Kidney (tissue), 14 donors: ENCODE results near the gene MGA. TPM values are rescaled to one million over a fixed set of nuclear protein-coding genes. Genes with fewer than 3 reads are reported as not detected.

Experiments
- DNase-seq, 5 donors: peaks; one replicate each; pipeline ENCODE4 v3.0.0-alpha.2; 2013 to 2020
- FAIRE-seq: peaks from 2 replicates; lab custom pipeline; 2012; peaks lifted over from hg19 to GRCh38; lab: Jason Lieb, UNC
- H3K27ac ChIP-seq, 2 donors: one replicate each; pipeline ENCODE4 v1.7.0; 2013; ENCODE audit warnings: low read depth in 2 of 2, low read length in 2 of 2, inconsistent platforms in 1 of 2
- H3K27me3 ChIP-seq: one replicate; pipeline ENCODE4 v1.7.1; 2013; ENCODE audit warnings: low read length, inconsistent platforms; ENCODE audit not compliant: control insufficient read depth, insufficient read depth
- H3K36me3 ChIP-seq, 3 donors: one replicate each; pipeline versions ENCODE4 v1.7.0 to v1.7.1; 2013; ENCODE audit warnings: low read length in 3 of 3, control low read depth in 1 of 3, inconsistent platforms in 1 of 3; ENCODE audit not compliant: insufficient read depth in 3 of 3, control insufficient read depth in 2 of 3
- H3K4me1 ChIP-seq, 3 donors: one replicate each; pipeline versions ENCODE4 v1.7.0 to v1.7.1; 2013; ENCODE audit warnings: low read length in 3 of 3, inconsistent platforms in 1 of 3, low read depth in 1 of 3; ENCODE audit not compliant: control insufficient read depth in 2 of 3, insufficient read depth in 2 of 3
- H3K4me3 ChIP-seq, 3 donors: one replicate each; pipeline versions ENCODE4 v1.7.0 to v1.8.1; 2013; ENCODE audit warnings: low read length in 3 of 3, control low read depth in 1 of 3, inconsistent platforms in 1 of 3
- H3K9ac ChIP-seq, 3 donors: one replicate each; pipeline versions ENCODE4 v1.7.0 to v1.7.1; 2013; ENCODE audit warnings: low read length in 3 of 3, control low read depth in 1 of 3, inconsistent platforms in 1 of 3
- H3K9me3 ChIP-seq, 3 donors: one replicate each; pipeline versions ENCODE4 v1.7.0 to v1.7.1; 2013; ENCODE audit warnings: low read length in 3 of 3, control low read depth in 1 of 3, inconsistent platforms in 1 of 3; ENCODE audit not compliant: control insufficient read depth in 2 of 3, insufficient read depth in 1 of 3
- intact Hi-C: fragments of 100-400 bp; cut with DNase I; formaldehyde crosslinking; loops from one replicate; pipeline ENCODE4 v1.11.1; 2022
- polyA plus RNA-seq: library from polyadenylated mRNA; stranded (reverse); fragments of 350-450 nt; fragmentation: Illumina TruSeq; extraction: RNeasy Lipid Tissue Mini Kit (QIAGEN cat#74804); gene quantifications from one replicate; pipeline ENCODE4 v1.2.3, GENCODE V29; 2014; ENCODE audit warnings: low read depth, low replicate concordance; ENCODE audit not compliant: insufficient read depth
- total RNA-seq: library from RNA; stranded (reverse); fragmentation: NEBNext Ultra II Directional; extraction: Animal tissue kit (Norgen Biotek cat#: 25700); gene quantifications from one replicate; pipeline ENCODE4 v1.2.1, GENCODE V29; 2021
- TF ChIP-seq, protein P1 (sequence below): IDR thresholded peaks from 3 replicates; pipeline ENCODE4 v1.5.1; 2012; ENCODE audit warnings: mild to moderate bottlenecking, moderate library complexity, borderline replicate concordance; ENCODE audit not compliant: insufficient read depth; ENCODE audit errors: extremely low read depth
- donor health status: control.
- donor health status: control.
- donor health status: control.
- donor health status: control.
- donor health status: control.
- donor health status: DM: yes; HTN: yes; CAD: no.
- donor health status: Normal renal cell carcinoma (clear cell type).

The MGA gene
- total and polyA plus RNA-seq, 2 donors from 2014 or later = 1.9 to 40.1 TPM

DNA sequence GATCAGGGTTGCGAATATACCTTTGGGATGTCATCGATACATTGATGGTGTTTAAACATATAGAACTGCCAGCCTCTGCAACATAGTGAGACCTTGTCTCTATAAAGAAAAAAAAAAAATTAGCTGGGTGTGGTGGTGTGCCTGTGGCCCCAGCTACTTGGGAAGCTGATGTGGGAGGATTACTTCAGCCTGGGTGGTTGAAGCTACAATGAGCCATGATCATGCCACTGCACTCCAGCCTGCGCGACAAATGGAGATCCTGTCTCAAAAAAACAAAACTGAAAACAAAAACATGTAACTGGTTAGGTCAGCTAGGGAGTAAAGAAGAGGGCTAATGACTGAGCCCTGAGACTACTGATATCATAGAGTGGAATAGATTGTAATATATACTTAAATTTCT lies 30.7 kb upstream of the MGA start:
- Histone ChIP-seq H3K4me1 (no peaks in the 10 kb centered on the region), H3K4me3 (no peak overlapping the region), H3K36me3 (no peaks in the 10 kb centered on the region), H3K9ac (no peak overlapping the region), H3K27me3 (no peaks in the 10 kb centered on the region), H3K27ac (no peak overlapping the region), H3K9me3 (no peaks in the 10 kb centered on the region)
- DNase-seq (no peak), FAIRE-seq (no peak)
- TF ChIP-seq, protein P1, sequence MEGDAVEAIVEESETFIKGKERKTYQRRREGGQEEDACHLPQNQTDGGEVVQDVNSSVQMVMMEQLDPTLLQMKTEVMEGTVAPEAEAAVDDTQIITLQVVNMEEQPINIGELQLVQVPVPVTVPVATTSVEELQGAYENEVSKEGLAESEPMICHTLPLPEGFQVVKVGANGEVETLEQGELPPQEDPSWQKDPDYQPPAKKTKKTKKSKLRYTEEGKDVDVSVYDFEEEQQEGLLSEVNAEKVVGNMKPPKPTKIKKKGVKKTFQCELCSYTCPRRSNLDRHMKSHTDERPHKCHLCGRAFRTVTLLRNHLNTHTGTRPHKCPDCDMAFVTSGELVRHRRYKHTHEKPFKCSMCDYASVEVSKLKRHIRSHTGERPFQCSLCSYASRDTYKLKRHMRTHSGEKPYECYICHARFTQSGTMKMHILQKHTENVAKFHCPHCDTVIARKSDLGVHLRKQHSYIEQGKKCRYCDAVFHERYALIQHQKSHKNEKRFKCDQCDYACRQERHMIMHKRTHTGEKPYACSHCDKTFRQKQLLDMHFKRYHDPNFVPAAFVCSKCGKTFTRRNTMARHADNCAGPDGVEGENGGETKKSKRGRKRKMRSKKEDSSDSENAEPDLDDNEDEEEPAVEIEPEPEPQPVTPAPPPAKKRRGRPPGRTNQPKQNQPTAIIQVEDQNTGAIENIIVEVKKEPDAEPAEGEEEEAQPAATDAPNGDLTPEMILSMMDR = no peak
- intact Hi-C loops = no loop called here

DNA sequence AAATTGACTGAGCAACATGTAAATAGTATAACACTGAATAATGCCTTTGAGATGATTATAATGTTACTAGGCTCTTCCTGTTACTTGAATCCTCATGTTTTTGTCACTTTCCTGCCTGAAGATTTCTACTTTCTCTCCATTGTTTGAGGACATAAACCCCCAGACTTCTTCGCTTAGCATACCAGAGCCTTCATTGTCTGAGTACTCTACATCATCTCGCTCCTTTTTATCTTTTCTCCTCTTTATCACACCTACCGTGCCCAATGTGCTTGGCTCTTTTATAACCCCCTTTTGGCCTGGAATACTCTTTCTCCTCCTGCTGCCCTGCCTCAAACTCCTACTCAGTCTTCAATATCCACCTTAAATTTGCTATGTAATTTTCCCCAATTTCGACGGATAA lies 30.3 kb upstream of the MGA start:
- no peaks in the 10 kb centered on the region for H3K4me1 ChIP-seq
- no peak overlapping the region for H3K9ac ChIP-seq
- no peaks in the 10 kb centered on the region for H3K27me3 ChIP-seq
- H3K27ac ChIP-seq = no peak overlapping the region
- DNase-seq = no peak
- H3K36me3 ChIP-seq = no peaks in the 10 kb centered on the region
- H3K9me3 ChIP-seq = no peaks in the 10 kb centered on the region
- TF ChIP-seq, protein P1 = no peak
- intact Hi-C loops = no loop called here
- H3K4me3 ChIP-seq = no peak overlapping the region
- no peak for FAIRE-seq

DNA sequence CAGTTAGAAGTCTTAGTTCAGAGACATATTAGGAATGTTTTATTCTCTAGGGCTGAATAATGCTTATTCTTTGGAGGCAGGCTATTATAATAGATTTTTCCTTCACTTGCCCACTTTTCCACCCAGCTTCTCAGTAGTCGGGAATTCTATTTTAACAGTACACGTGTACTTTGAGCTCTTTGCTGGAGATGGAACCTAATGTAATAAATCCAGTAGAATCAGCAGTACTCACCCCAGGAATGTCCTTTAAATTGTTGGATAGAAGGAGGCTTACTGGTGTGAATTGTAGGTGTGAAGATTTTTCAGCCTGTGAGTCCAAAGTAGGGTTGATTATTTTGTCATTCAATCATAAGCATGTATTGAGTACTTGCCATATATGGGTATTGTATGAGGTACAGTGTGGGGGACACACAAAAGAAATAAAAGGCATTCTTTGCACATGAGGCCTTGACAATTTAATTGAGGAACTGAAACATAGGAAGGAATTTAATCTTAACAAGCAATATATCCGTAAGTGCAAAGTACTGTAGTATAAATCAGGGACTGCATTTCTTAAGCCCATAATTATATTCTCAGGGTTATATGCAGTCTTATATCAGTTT lies 29.5 kb upstream of the MGA start:
- DNase-seq (no peak), FAIRE-seq (no peak)
- Histone ChIP-seq H3K4me1 (no peaks in the 10 kb centered on the region), H3K9ac (no peak overlapping the region), H3K9me3 (no peaks in the 10 kb centered on the region), H3K36me3 (no peaks in the 10 kb centered on the region), H3K27me3 (no peaks in the 10 kb centered on the region), H3K4me3 (no peak overlapping the region), H3K27ac (no peak overlapping the region)
- TF ChIP-seq, protein P1 = no peak
- intact Hi-C loops = no loop called here

DNA sequence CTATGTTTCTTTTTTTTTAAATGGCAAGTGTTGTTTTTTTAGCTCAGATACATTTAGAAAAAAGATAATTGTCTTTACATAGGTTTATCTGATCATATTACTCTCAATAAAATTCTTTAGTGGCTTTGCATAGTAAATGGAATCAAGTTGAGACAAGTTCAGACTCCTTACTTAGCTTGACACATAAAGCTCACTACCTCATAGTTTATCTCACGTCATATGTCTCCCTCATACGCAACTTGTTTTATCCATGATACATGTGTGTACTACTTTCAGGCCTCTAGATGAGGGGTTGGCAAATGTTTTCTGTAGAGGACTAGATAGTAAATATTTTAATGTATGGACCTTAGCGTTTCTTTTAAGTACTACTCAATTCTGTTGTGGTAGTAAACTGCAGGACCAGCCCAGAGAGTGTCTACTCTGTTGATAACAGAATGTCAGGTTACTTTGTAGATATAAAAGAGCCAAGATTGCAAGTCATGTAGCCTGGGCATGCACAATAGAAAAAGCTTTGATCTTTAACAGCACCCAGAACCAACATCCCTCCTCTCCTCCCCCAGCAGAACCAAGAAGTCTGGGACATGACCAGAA lies 28.2 kb upstream of the MGA start:
- H3K36me3 ChIP-seq = no peaks in the 10 kb centered on the region
- DNase-seq (no peak), FAIRE-seq (no peak)
- H3K27me3 ChIP-seq = no peaks in the 10 kb centered on the region
- H3K4me1 ChIP-seq = no peaks in the 10 kb centered on the region
- no peak overlapping the region for H3K9ac ChIP-seq
- no peak overlapping the region for H3K4me3 ChIP-seq
- no peak overlapping the region for H3K27ac ChIP-seq
- intact Hi-C loops = no loop called here
- H3K9me3 ChIP-seq = no peaks in the 10 kb centered on the region
- TF ChIP-seq, protein P1 = no peak
